Ovary (tissue), 10 donors: ENCODE measurements around the gene JPT2. TPM values are rescaled to one million over a fixed set of nuclear protein-coding genes. Genes with fewer than 3 reads are reported as not detected.

Source experiments
- DNase-seq, 5 donors: peaks; one replicate each; pipeline ENCODE4 v3.0.0-alpha.2; 2019 to 2020
- H3K27ac ChIP-seq, 2 donors: fragments of 200-600 bp; one replicate each; pipeline versions ENCODE4 v1.5.1 to v1.8.0; 2019 to 2022
- H3K27me3 ChIP-seq: fragments of 200-600 bp; one replicate; pipeline ENCODE4 v1.8.0; 2022
- H3K36me3 ChIP-seq: fragments of 200-600 bp; sonication (generic); one replicate; pipeline ENCODE4 v1.5.1; 2019
- H3K4me1 ChIP-seq: one replicate; pipeline ENCODE4 v1.8.1; 2013; ENCODE audit warnings: mild to moderate bottlenecking, moderate library complexity; ENCODE audit not compliant: insufficient read depth
- H3K4me3 ChIP-seq: fragments of 200-600 bp; sonication (generic); one replicate; pipeline ENCODE4 v1.5.1; 2017
- H3K9me3 ChIP-seq, 2 donors: fragments of 200-600 bp in 1 of 2; sonication (generic) in 1 of 2; one replicate each; pipeline versions ENCODE4 v1.5.1 to v1.8.1; 2013 to 2019; ENCODE audit warnings: mild to moderate bottlenecking in 1 of 2, moderate library complexity in 1 of 2
- EP300 ChIP-seq: sonication (generic); formaldehyde crosslinking; IDR thresholded peaks from one replicate; pipeline ENCODE4 v1.6.1; 2017; ENCODE audit warnings: antibody characterized with exemption
- POLR2A ChIP-seq: fragments of 450-650 bp; IDR thresholded peaks from one replicate; pipeline ENCODE4 v1.6.1; 2017; ENCODE audit warnings: antibody characterized with exemption, mild to moderate bottlenecking, moderate library complexity
- WGBS, 3 donors: extraction: QIAGEN DNeasy Blood & Tissue Kit in 1 of 3; methylation state at CpG; one replicate each; pipeline versions ENCODE4 v1.1.5 to v1.1.7; 2013 to 2017; 5-methylcytosine and 5-hydroxymethylcytosine counted together
- intact Hi-C, 4 donors: fragments of 100-400 bp; cut with DNase I; formaldehyde crosslinking; loops; one replicate each; pipeline versions ENCODE4 v1.11.0 to v1.15.1; 2022 to 2023
- long read RNA-seq, 3 donors: library from polyadenylated mRNA in 2 of 3; unstranded in 2 of 3; transcript quantifications; one replicate each; pipeline ENCODE4 v2.0.0 and lab custom pipeline, GENCODE V29; 2021 to 2026
- polyA plus RNA-seq, 2 donors: library from polyadenylated mRNA; stranded (reverse); fragments of 200-250 nt in 1 of 2; fragments of 350-450 nt in 1 of 2; fragmentation: Illumina TruSeq in 1 of 2; extraction: RNeasy Lipid Tissue Mini Kit (QIAGEN cat#74804) in 1 of 2; gene quantifications; one replicate each; pipeline ENCODE4 v1.2.3, GENCODE V29; 2013 to 2014
- total RNA-seq, 7 donors: library from RNA; depleted of rRNA in 2 of 7; stranded (reverse); fragments of >200 nt in 2 of 7; fragmentation: NEBNext Ultra II Directional in 3 of 7; extraction: Animal tissue kit (Norgen Biotek cat#: 25700) in 3 of 7; gene quantifications; one replicate each; pipeline versions ENCODE4 v1.1.0 to v1.2.4, GENCODE V29; 2016 to 2023
- TF ChIP-seq, protein P1 (sequence below), 3 donors: fragments of 450-650 bp in 2 of 3; fragments of 200-600 bp in 1 of 3; IDR thresholded peaks; one replicate each; pipeline versions ENCODE4 v1.5.1 to v1.8.0; 2016 to 2022; ENCODE audit warnings: antibody characterized with exemption in 3 of 3, mild to moderate bottlenecking in 1 of 3
- donor health status: DM: no; HTN: no; CAD: no; lungs with moderate emphysema.
- donor health status: DM: no; HTN: no; CAD: no.
- donor health status: Bipolar disorder and iron deficiency.
- donor health status: DM: yes; HTN: yes; CAD: no.
- donor health status: DM: no; HTN: no; CAD: no.
- donor health status: DM: yes; HTN: yes; CAD: no.

JPT2 gene, protein sequence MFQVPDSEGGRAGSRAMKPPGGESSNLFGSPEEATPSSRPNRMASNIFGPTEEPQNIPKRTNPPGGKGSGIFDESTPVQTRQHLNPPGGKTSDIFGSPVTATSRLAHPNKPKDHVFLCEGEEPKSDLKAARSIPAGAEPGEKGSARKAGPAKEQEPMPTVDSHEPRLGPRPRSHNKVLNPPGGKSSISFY
- 10 to 100 TPM; 14.4 to 51.8 (median 44.1) TPM for total RNA-seq
- 10 to 100 TPM; 22.3 to 44.9 TPM for polyA plus RNA-seq
- long read RNA-seq, donor 1, partial matches to known transcripts: 3 of 31 reads
- long read RNA-seq, donor 1, other reads (novel, unspliced or antisense): 24 of 31 reads
- long read RNA-seq, donor 2, transcript JPT2-201 (5 exons, 3,718 nt): major isoform, 55 of 113 reads
- long read RNA-seq, donor 2, partial matches to known transcripts: 47 of 113 reads
- long read RNA-seq, donor 2, other reads (novel, unspliced or antisense): 0 of 113 reads
- long read RNA-seq, donor 3, transcript JPT2-201 (5 exons, 3,718 nt): major isoform, 9 of 22 reads
- long read RNA-seq, donor 3, partial matches to known transcripts: 1 of 22 reads
- long read RNA-seq, donor 3, other reads (novel, unspliced or antisense): 11 of 22 reads

DNA sequence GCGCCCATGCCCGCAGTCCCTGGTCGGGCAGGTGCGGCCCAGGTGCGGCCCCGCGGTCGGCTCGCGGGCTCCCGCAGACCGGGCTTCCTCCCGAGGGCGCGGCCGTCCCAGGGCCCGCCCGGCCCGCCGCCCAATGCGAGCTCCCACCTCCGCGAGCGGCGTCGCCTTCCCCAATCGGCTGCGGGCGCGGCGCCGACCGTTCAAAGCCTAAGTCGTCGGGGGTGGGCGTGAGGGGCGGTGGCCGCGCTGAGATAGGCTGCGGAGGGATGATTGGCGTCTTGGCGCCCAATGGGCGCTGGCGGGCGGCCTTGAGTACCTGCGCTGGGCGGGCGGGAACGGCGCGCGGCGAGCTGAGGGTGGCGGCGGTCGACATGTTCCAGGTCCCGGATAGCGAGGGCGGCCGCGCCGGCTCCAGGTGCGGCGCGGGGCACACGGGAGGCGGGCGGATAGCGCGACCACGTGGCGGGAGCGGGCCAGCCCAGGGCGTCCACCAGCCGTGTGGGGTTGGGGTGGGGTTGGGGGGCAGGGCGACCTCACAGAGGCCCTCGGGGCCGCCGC, at the start of gene JPT2:
TSS of gene JPT2 (plus strand) at position 338 of the 558 bp plus-strand sequence. CDS start at position 372, 34 bp downstream.
- WGBS, 3 donors: 0% methylated on average over 31 to 79 of the region's 79 CpGs
- H3K27ac ChIP-seq: peak within 1 kb of the TSS in 1 of 2 donors; percentile 46
- H3K9me3 ChIP-seq: no peaks in the 10 kb centered on the region
- intact Hi-C loops: loop anchor here in 1 of 4 donors (2.0 kb wide), 1 partner anchor 29 kb away; the partner anchor contains the start of gene MAPK8IP3
- TF ChIP-seq, protein P1, sequence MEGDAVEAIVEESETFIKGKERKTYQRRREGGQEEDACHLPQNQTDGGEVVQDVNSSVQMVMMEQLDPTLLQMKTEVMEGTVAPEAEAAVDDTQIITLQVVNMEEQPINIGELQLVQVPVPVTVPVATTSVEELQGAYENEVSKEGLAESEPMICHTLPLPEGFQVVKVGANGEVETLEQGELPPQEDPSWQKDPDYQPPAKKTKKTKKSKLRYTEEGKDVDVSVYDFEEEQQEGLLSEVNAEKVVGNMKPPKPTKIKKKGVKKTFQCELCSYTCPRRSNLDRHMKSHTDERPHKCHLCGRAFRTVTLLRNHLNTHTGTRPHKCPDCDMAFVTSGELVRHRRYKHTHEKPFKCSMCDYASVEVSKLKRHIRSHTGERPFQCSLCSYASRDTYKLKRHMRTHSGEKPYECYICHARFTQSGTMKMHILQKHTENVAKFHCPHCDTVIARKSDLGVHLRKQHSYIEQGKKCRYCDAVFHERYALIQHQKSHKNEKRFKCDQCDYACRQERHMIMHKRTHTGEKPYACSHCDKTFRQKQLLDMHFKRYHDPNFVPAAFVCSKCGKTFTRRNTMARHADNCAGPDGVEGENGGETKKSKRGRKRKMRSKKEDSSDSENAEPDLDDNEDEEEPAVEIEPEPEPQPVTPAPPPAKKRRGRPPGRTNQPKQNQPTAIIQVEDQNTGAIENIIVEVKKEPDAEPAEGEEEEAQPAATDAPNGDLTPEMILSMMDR (IDR thresholded peaks at IDR 0.05): no peak
- TF ChIP-seq EP300: no peak
- no peak for TF ChIP-seq POLR2A
- H3K36me3 ChIP-seq: no peaks in the 10 kb centered on the region
- H3K27me3 ChIP-seq: no peaks in the 10 kb centered on the region
- DNase-seq: peak; percentile 95 to 99 (median 96)
- H3K4me3 ChIP-seq: peak within 1 kb of the TSS; percentile 70
- peaks cover 5% of the 10 kb centered on the region for H3K4me1 ChIP-seq

DNA sequence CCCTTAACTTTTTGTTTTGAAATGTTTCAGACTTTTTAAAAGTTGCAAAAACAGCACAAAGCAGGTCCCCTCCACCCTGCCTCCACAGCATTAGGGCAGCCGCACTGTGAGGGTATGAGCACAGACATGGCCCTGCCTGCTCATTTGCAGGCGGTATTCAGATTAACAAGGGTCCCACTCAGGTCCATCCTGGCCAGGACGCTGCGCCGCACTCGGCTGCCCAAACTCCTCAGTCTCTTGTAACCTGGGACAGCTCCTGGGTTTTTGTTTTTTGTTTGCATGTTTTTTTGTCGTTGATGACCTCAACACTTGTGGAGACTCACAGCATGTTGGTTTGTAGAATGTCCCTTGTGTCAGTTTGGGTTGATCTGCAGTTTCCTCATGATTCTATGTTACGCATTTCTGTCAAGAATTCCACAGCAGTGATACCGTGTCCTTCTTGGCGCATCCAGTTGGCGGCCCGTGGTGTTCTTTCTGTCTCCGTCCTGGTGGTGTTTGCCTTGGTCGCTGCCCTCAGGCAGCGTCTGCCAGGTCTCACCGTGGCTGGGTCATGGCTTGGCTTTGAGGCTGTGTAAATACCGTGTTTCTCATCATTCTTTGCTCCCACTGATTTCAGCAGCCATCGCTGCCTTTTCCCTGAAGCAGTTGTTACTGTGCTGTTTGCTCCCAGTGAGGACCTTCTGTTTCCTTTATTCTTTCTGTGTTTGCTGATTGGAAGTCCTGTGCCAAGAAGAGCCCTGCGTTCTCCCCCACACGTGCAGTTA, 47.4 kb upstream of the JPT2 start:
- Histone ChIP-seq H3K36me3 (no peaks in the 10 kb centered on the region), H3K9me3 (no peaks in the 10 kb centered on the region)
- no peak for TF ChIP-seq EP300
- TF ChIP-seq POLR2A: no peak
- TF ChIP-seq, protein P1 (IDR thresholded peaks at IDR 0.05): no peak

DNA sequence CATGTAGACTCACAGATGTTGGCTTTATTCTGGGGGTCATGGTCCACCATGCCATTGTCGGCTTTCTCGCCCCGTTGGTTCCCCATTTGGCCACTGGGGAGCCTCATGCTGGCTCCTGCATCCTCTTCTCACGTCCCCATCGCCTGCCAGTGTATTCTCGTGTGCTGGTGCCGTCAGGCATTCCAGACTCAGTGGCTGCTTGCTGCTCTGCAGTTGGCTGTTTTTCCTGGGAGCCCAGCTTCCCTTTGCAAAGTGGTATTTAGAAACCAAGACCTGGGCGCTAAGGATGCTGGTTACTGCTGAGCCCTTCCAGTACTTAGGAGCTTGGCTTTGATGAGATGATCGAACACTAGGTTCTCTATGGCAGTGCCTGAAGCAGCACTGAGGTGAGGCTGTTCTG, 46.8 kb upstream of the JPT2 start:
- TF ChIP-seq, protein P1 (IDR thresholded peaks at IDR 0.05): no peak
- TF ChIP-seq EP300 (no peak), POLR2A (no peak)
- H3K27ac ChIP-seq: no peak overlapping the region
- H3K9me3 ChIP-seq: no peaks in the 10 kb centered on the region
- H3K27me3 ChIP-seq: no peaks in the 10 kb centered on the region
- no peak for DNase-seq
- no peak overlapping the region for H3K4me3 ChIP-seq
- intact Hi-C loops: no loop called here
- H3K36me3 ChIP-seq: no peaks in the 10 kb centered on the region
- H3K4me1 ChIP-seq: no peaks in the 10 kb centered on the region
- 86 to 87% (median 87%) methylated on average over 9 of the region's 9 CpGs for WGBS, 3 donors

More for the DNA sequence above, 47.4 kb upstream of the JPT2 start:
- 72 to 83% (median 74%) methylated on average over 20 of the region's 20 CpGs for WGBS, 3 donors
- Histone ChIP-seq H3K4me3 (no peak overlapping the region), H3K27me3 (no peaks in the 10 kb centered on the region), H3K27ac (no peak overlapping the region), H3K4me1 (no peaks in the 10 kb centered on the region)
- intact Hi-C loops: no loop called here
- no peak for DNase-seq
